GM19023 (cell line): ENCODE results near the gene ZNHIT1.
"Not testable (repeated sequence)": the region's sequence is repeated elsewhere in the genome, so short reads cannot be mapped to it uniquely, and the experiment has no call there.

Source experiments
- ATAC-seq: cut with Tn5 transposase; IDR thresholded peaks from one replicate; pipeline ENCODE4 v1.9.1; 2021; ENCODE audit warnings: mild to moderate bottlenecking, moderate library complexity; ENCODE audit not compliant: unreplicated experiment

The ZNHIT1 gene

DNA sequence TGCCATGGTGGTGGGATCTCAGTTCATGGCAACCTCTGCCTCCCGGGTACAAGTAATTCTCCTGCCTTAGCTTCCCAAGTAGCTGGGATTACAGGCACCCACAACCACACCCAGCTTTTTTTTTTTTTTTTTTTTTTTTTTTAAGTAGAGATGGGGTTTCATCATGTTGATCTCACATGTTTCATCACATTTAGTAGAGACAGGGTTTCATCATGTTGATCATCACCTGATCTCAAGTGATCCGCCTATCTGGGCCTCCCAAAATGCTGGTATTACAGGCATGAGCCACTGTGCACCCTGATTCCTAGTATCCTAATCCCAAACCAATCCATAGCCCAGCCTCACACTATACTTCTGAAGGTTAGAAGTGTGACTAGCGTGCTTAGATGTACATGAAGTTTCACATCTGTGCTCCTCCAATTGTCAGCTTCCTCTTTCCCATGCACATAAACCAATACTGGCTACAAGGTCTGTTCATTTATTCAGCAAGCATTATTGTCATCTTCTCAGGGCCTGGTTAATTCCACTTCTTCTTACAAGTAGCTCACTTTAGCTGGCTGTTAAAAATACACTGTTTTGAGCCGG lies 31.0 kb upstream of the ZNHIT1 start:
- no peak for ATAC-seq

DNA sequence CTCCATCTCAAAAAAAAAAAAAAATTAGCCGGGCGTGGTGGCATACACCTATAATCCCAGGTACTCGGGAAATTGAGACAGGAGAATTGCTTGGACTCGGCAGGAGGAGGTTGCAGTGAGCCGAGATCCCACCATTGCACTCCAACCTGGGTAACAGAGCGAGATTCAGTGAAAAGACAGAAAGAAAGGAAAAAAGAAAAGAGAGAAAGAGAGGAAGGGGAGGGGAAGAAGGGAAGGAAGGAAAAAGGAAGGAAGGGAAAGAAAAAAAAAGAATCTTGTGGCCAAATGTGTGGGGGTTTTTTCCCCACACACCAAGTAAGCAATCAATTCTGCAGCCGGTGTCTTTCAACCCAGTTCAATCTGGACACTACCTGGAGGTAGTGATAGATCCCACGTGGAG lies 28.9 kb upstream of the ZNHIT1 start:
- no peak for ATAC-seq

DNA sequence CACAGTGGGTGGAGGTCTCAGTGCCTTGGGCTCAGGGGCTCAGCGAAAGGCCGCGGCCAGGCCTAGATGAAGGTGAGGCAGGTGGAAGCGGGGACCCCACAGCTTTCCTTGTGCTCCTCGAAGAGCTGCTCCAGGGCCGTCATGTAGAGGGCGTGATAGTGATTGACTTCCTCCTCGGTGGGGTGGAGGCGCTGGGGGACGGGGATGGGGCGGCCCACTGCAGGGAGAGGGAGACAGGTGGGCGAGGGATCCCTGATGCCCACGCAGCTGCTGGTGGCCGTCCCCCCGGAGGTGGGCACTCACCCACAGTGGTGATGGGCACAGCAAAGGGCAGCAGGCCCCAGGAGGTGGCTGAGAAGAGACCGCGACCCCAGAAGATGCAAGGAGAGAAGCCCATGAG lies 22.1 kb upstream of the ZNHIT1 start:
- no peak for ATAC-seq

DNA sequence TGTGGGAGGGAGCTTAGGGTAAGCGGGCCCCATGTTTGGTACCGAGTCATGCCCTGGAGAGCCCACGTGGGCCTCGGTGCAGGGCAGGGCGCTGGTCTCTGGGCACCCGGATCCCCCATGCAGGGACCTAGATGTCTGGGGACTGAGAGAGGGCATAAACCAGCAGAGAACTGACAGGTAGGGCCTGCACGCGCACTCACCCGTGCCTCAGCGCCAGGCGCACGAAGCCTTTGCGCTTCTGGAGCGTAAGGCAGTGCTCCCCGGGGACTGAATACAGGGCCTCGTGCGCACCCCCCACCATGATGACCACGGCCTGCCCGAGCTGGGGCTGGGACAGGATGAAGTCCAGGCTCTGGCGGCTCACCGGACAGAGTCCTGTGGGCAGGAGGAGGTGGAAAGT lies 20.0 kb upstream of the ZNHIT1 start:
- no peak for ATAC-seq

DNA sequence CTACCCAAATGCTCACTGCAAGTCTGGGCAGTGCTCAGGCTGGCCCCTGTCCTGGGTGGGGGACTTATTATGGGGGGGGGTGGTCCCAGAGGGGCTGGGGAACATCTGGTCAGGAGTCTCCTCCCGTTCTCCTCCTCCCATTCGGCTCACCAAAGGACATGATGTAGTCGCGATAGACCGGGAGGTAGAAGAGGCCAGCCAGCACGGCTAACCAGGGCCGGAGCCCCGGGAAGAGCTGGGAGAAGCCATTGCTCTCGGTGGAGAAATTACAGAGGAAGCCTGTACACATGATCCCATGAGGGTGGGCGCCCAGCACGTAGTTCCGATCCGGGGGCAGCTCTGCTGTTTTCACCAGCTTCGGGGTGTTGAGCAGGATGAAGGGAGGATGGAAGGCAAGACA lies 19.5 kb upstream of the ZNHIT1 start:
- ATAC-seq: no peak

DNA sequence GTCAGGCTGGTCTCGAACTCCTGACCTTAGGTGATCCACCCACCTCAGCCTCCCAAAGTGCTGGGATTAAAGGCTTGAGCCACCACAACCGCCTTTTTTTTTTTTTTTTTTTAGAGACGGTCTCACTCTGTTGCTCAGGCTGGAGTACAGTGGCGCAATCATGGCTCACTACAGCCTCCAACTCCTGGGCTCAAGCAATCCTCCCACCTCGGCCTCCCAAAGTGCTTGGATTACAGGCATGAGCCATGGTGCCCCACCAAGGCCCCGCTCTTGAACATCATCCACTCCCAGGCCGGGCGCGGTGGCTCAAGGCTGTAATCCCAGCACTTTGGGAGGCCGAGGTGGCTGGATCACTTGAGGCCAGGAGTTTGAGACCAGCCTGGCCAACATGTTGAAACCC lies 18.4 kb upstream of the ZNHIT1 start:
- ATAC-seq: not testable (repeated sequence)

DNA sequence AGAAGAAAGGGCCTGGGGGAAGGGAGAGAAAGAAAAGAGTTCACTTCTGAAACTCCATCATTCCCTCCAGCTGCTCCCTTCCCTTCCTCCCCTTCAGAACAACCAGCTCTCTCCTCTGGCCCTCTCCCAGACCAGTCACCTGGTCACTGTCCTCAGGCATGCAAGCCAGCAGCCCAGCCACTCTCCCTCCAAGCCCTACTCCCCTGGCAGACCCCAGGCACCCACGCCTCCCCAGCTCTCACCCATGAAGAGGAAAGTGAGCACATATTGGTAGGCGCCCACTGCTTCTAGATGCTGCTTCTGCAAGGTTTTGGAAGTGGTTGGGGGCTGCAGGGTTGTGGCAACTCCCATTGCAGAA lies 17.5 kb upstream of the ZNHIT1 start:
- ATAC-seq: no peak

DNA sequence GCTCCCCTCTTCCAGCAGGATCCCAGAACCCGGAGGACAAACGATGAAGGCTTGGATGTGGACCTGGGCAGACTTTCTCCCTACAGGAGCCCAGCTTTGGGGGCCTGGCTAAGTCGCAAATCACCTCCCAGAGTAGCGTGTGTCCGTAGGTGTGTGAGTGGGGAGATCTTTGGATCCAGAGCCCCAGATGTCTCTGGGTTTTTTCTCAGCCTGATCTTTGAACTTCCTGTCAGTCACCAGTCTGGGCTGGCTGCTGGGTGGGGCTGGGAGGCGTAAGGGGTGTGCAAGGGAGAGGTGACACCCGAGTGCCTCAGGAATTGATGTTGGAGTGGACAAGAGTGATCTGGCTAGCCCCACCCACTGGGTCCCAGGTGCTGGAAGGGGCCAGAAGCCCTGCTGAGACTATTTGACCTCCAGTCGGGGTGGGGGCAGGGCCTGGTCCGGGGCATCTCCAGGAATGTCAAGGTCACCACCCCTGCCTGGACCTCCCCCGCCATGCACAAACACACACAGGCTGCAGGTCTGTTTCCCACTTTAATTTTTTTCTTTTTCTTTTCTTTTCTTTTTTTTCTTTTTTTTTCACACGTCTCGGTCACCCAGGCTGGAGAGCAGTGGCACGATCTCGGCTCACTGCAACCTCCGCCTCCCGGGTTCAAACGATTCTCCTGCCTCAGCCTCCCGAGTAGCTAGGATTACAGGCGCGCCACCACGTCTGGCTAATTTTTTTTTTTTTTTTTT lies 16.9 kb upstream of the ZNHIT1 start, which contains the start of gene MOGAT3:
Gene MOGAT3 (minus strand): TSS at position 175 of the 738 bp plus-strand sequence. CDS start 182 bp downstream, outside the sequence.
- ATAC-seq: no peak

DNA sequence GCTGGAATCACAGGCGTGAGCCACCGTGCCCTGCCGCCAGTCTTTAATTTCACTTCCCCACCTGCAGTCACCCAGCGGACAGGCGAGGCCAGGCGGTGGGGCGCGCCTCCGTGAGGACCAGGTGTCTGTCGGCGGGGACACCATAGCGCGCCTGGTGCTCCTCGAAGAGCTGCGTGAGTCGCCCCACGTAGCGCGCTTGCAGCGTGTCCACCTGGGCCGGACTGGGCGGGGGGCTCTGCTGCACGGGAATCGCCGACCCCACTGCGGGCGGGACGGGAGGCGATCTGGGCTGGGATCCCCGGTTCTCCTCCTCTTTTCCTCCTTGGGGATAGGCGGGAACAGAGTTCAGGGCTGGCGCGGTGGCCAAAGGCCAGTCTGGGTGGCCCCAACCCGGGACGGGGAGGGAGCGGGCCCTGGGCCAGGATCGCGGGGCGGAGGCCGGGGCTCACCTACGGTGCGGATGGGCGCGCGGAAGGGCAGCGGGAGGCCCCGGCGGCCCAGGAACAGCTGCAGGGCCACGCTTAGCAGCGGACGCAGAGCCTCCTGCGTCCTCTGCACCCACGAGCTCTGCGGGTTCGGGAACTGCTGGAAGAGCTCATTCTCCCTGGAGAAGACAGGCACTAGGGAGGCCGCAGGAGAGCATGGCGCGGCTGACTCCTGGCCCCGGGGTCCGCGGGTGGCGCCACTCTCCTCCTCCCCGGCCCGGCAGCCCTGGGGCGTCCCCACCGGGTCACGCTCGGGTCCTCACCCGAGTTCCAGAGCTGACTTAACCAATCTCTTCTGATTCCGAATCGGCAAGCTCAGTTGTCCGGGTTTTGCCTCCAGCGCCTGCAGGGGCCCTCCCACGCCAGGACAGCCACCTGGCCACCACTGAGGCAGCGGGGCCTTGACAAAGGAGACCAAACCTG lies 16.0 kb upstream of the ZNHIT1 start:
- no peak for ATAC-seq

DNA sequence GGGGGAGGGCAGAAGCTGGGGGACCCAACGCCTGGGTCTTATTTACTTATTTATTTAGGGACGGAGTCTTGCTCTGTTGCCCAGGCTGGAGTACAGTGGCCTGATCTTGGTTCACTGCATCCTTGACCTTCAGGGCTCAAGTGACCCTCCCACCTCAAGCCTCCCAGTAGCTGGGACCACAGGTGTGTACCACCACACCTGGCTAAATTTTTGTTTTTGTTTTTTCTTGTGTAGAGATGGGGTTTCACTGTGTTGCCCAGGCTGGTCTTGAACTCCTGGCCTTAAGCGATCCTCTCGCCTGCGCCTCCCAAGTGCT lies 15.4 kb upstream of the ZNHIT1 start:
- no peak for ATAC-seq

DNA sequence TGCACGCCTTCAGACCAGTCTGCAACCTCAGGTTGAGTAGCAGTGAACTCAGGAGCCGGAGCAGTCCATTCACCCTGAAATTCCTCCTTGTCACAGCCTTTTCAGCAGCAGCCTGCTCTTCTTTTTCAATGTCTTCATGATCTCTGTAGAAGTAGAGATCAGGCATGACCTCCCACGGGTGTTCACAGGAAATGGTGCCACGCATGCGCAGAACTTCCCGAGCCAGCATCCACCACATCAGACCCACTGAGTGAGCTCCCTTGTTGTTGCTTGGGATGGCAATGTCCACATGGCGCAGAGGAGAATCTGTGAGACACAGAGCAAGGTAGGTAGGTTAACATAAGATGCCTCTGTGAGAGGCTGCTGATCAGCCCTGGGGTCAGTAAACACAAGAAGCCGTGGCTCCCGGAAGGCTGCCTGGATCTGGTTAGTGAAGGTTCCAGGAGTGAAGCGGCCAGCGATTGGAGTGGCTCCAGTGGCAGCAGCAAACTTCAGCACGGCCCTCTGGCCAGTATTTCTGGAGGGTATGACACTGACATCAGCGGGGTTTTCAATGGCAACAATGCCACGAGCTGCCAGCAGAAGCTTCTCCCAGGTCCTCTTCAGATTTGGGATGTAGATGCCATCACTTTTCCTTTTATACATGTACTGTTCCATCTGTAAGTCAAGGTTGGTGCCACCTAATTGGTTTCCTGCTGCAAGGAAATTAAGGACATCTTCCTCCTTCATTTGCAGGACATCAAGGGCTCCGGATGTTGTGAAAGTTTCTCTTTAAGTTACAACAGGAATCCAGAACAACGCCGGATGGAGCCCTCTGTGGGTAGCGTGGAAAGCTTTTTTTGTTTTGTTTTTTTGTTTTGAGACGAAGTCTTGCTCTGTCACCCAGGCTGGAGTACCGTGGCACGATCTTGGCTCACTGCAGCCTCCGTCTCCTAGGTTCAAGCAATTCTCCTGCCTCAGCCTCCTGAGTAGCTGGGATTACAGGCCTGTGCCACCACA lies 13.9 kb upstream of the ZNHIT1 start:
- not testable (repeated sequence) for ATAC-seq

DNA sequence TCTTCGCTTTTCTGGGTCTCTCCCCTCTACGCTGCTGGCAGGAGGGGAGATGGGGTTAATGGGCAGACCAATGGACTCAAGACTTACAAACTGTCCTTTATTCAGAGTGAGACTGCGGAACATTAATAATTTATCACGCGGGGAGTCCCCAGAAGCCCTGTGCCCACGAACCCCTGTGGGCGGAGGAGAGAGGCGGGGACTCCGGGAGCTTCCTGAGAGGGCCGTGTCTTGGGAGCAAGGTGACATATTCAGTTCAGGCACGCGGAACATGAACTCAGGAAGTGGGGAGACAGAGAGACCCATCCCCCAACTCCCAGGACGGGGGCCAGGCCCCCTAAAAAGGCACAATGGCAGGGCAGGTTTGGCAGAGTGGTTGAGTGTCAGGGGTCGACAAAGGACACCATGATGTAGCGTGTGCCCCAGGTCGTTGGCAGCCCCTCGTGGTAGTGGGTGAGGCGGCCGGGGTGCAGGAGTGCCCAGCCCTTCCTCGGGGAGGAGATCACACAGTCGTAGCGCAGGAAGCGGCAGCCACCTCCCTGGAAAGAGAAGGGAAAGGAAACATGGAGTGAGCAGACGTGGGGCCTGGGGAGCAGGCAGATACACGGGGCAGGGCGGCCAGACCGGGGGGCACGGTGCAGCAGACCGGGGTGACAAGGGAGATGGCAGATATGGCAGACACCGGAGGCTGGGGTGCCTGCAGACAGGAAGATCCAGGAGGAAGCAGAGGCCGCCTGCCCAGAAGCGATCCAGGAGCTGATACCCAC lies 11.9 kb upstream of the ZNHIT1 start:
- ATAC-seq: no peak

DNA sequence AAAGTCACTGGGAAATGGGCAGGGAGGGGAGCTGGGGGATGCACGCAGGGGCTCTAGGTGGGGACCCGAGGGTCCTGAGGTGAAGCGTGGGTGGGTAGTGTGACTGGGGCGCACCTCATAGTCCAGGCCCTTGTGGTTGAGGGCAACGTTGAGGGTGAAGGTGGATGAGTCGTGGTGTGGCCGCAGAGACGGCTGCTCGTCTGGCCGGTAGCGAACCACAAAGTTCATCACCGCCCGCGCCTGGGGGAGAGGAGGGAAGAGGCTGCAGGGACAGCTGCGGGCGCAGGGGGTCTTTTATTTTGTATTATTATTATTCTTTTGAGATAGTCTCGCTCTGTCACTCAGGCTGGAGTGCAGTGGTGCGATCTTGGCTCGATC lies 11.3 kb upstream of the ZNHIT1 start:
- no peak for ATAC-seq

DNA sequence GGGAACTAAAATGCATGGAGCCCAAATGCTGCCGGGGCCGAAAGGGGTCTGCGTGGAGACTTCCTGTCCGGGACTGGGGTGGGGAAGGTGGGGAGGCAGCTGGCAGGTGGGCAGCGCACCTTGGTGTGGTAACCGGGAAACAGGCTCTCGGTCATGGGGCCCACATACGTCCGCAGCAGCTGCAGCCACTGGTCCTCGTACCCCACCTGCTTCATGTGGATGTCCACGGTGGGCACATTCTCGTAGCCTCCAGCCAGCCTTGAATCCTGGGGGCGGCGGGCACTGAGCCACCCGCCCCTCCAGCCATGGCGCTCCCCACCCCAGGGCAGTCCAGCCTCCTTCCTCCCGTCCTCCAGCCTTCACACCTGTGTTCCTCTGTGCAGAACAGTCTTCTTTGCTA lies 10.5 kb upstream of the ZNHIT1 start:
- ATAC-seq: no peak

DNA sequence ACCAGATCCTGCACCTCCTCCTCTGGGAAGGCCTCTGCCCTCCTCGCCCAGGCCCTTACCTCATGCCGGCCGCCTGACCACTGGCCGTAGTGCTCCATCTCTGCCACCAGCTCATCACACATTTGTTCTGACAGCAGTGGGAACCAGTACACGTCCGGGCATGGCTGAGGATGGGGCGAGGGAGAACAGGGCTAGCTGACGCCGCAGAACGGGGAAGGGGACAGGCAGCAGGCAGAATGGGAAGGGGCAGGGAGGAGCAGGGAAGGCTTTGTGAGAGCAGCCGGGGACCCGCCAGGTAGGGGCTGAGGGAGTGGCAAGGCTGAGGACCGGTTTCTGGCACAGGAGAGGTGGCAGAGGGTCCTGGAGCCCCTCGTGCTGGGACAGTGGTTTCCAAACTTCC lies 9.2 kb upstream of the ZNHIT1 start:
- no peak for ATAC-seq

DNA sequence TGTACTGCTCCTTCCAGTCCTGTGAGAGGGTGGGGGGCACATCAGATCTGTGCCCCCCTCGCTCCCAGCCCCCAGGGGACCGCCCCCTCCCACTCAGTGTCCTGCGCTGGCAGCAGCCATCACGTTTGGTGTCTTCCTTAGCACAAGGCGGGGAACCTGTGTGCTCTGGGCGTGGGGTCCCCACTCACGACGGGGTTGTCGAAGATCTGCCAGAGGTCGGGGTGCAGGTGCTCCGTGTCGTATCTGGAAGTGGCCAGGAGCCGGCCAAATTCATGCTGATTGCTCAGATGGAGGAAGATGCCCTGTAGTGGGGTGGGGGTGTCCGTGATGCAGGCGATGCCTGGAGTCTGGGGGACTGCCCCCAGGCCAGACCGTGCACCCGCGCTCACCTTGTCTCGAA lies 7.8 kb upstream of the ZNHIT1 start:
- no peak for ATAC-seq

DNA sequence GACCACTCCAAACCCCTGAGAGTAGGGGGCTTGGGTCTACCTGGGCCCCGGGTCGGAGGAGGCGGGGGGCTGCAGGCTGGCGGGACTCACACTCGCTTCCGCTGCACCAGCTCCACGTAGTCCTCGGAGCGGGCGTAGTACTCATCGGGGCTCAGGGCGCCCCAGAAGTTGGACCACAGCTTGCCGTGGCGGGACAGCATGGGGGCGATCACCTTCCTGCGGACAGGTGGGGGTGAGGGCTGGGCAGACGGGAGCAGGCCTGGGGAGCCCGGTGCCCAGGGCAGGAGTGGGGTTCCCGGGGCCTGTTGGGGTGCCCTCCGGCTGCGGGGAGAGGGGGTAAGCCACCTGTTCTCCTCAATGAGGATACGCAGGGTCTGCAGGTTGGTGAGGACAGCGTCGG lies 6.5 kb upstream of the ZNHIT1 start:
- ATAC-seq: no peak

DNA sequence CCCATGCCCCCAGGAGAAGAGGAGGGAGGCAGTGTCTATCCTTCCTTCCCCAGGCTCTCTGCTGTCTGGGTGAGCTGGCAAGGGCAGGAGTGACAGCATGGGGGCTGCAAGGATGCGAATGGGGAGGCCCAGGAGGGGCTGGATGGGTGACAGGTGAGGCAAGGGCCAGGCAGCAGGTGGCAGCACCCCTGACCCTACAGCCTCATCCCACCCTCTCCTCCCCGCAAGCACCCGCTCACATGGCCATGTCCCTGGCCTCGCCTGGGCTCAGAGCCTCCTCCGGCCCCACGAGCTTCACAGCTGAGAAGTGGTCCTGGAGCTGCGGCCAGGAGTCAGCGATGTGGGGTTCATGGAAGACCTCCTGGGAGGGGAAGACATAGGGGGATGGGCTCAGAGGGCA lies 6.0 kb upstream of the ZNHIT1 start:
- ATAC-seq: no peak

DNA sequence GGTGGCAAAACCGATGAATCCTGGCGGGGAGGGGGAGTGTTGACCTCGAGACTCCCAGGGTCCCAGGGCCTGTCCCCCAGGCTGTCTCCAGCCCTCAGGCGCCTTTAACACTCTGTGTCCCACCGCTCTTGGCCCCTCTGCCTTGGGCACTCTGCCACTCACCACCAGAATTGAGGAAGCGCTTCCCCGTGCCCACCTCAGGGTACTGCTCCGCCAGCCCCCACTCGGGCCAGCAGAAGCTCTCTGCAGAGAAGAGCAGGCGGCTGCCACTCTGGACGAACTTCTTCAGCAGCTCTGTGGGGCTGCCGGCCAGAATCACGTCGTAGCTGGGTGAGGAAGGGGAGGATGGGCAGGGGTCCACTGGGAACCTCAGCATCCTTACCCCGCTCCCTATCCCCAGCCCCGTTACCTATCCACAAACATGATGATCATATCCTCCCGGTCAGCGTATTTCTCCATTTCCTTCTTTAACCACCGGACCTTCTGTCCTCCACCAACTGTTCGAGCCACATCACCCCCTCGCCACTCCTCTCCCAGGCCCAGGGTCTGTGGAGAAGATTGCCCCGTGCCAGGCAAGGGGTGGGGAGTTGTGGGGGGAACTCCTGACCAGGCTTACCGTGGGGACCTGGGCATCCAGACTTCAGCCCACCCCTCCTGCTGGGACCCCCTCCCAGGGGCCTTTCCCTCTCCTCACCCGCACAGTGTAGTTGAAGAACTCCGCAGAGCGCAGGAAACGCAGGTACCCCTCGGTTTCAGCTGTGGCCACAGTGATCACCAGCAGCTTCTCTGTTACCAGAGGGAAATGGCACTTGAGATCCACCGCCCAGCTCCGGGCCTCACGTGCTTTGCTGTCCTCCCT lies 1.7 kb upstream of the ZNHIT1 start:
- no peak for ATAC-seq
